ENCODE data around the gene LMCD1. TPM values are rescaled to one million over a fixed set of nuclear protein-coding genes. Genes with fewer than 3 reads are reported as not detected.

Gene LMCD1
- total and polyA plus RNA-seq, 8 donors = 67.0 to 86.4 (median 79.6) TPM

DNA sequence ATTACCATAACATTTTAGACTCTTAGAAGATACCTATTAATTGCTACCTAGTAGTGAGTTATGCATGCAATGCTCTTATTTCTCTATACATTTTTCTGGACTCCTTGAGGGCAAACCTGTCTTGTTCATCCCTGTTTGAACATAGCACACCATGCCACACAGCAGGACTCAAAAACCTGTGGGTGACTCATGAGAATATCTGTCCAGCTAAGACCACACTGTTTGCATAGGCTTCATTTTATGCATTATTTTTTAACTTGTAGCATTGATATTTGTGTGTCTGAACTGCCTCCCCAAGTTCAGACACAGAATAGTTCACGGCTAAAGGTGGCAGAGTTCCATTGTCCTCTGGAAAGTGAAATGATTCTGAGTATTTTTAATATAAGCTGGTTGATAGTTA, 1.8 kb downstream of the LMCD1 start:
- H3K9me3 ChIP-seq = no peaks in the 10 kb centered on the region
- TF ChIP-seq, protein P1, sequence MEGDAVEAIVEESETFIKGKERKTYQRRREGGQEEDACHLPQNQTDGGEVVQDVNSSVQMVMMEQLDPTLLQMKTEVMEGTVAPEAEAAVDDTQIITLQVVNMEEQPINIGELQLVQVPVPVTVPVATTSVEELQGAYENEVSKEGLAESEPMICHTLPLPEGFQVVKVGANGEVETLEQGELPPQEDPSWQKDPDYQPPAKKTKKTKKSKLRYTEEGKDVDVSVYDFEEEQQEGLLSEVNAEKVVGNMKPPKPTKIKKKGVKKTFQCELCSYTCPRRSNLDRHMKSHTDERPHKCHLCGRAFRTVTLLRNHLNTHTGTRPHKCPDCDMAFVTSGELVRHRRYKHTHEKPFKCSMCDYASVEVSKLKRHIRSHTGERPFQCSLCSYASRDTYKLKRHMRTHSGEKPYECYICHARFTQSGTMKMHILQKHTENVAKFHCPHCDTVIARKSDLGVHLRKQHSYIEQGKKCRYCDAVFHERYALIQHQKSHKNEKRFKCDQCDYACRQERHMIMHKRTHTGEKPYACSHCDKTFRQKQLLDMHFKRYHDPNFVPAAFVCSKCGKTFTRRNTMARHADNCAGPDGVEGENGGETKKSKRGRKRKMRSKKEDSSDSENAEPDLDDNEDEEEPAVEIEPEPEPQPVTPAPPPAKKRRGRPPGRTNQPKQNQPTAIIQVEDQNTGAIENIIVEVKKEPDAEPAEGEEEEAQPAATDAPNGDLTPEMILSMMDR (IDR thresholded peaks at IDR 0.05) = no peak
- DNase-seq (no peak), ATAC-seq (no peak)
- H3K36me3 ChIP-seq = no peaks in the 10 kb centered on the region
- peaks cover 24 to 41% of the 10 kb centered on the region in 2 donors for H3K4me1 ChIP-seq
- peak overlapping the region; percentile 30 to 78 for H3K27ac ChIP-seq
- intact Hi-C loops (cut with DNase I) = no loop called here
- peak overlapping the region; percentile 27 to 41 for H3K4me3 ChIP-seq
- H3K27me3 ChIP-seq = peaks cover 0 to 10% of the 10 kb centered on the region in 2 donors

DNA sequence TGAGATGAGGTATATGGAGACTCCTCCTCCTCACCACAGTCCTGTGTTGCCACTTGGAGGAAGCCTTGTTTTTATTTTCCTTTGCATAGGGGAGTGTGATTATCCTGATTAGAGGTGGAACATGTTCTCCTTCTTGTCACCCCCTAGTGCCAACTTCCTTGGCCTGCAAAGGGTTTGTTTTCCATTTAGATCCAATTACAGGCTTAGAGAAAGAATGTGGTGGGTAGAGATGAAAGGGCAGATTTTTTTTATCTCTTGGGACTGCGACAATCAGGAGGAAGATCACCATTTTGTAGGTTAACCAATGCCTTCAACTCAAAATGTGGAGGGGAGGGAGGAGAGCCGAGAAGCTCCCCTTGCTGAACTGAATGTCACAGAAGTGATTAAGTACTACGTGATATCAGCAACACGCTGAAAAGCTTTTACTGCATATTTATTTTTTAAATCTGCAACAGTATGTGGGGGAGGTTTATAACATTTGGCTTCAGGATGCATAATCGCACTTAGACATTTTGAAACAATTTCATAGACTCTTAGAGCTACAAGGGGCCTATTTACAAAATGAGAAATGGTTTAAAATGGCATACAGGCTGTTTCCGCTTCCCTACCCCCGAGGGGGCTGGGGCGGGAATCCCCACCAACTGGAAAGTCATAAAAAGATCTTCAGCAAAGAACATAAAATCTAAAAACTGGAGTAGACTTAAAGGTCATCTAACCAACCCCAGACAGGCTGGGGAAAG, 2.4 kb downstream of the LMCD1 start:
- H3K4me1 ChIP-seq = peaks cover 24 to 41% of the 10 kb centered on the region in 2 donors
- intact Hi-C loops (cut with DNase I) = no loop called here

DNA sequence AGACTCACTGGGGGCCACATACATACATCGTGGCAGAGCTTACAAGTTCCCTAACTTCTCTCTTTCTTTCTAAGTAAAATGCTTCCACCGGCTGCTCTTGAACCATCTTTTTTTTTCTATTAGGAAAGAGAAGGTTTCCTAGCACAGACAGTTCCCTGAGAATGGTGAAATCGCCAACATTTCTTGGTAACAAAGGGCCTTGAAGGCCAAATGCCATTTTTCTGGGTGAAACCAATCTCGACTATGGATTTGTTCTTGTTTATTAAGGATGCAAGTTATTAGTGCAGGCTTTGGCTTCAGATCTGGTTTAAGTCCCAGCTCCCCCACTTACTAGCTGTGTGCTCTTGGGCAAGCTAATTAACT, 3.0 kb downstream of the LMCD1 start:
- no peak for DNase-seq
- peaks cover 24 to 41% of the 10 kb centered on the region in 2 donors for H3K4me1 ChIP-seq
- peak overlapping the region; percentile 27 to 41 for H3K4me3 ChIP-seq
- H3K36me3 ChIP-seq = no peaks in the 10 kb centered on the region
- H3K27ac ChIP-seq = peak overlapping the region; percentile 30 to 78
- TF ChIP-seq, protein P1 (IDR thresholded peaks at IDR 0.05) = no peak
- intact Hi-C loops (cut with DNase I) = no loop called here
- H3K9me3 ChIP-seq = no peaks in the 10 kb centered on the region
- H3K27me3 ChIP-seq = peaks cover 0 to 10% of the 10 kb centered on the region in 2 donors
- no peak for ATAC-seq

More for the DNA sequence above, 2.4 kb downstream of the LMCD1 start:
- no peaks in the 10 kb centered on the region for H3K9me3 ChIP-seq
- H3K36me3 ChIP-seq = no peaks in the 10 kb centered on the region
- H3K4me3 ChIP-seq = peak overlapping the region; percentile 27 to 41
- H3K27ac ChIP-seq = peak overlapping the region; percentile 30 to 78
- DNase-seq = peak in 1 of 4 donors; percentile 59
- ATAC-seq = no peak
- H3K27me3 ChIP-seq = peaks cover 0 to 10% of the 10 kb centered on the region in 2 donors
- TF ChIP-seq, protein P1 (IDR thresholded peaks at IDR 0.05) = no peak

DNA sequence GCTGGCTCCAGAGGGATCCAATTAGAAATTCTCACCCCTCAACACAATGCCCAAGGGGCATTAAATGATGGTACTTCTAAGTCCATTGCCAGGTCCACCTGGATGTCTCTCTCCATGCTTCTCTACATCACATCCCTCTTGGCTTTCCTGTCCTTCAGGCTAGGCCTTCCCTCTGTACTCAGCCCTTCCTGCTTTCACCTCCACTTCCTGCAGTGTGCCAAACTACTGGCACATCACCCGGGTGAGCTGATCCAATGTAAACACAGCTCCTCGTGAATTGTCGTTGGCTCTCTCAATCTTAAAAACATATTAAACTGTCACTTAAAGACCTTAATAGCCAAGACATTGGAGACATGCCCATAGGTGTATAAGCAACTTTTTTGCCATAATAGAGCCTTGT, 4.0 kb downstream of the LMCD1 start:
- no peaks in the 10 kb centered on the region for H3K36me3 ChIP-seq
- peaks cover 0 to 10% of the 10 kb centered on the region in 2 donors for H3K27me3 ChIP-seq
- peak in 1 of 4 donors; percentile 44 for DNase-seq
- H3K9me3 ChIP-seq = no peaks in the 10 kb centered on the region
- TF ChIP-seq, protein P1 (IDR thresholded peaks at IDR 0.05) = no peak
- H3K4me3 ChIP-seq = peak overlapping the region in 1 of 2 donors; percentile 6
- intact Hi-C loops (cut with DNase I) = no loop called here
- ATAC-seq = peak; percentile 24
- peak overlapping the region; percentile 41 to 46 for H3K27ac ChIP-seq
- H3K4me1 ChIP-seq = peaks cover 22 to 35% of the 10 kb centered on the region in 2 donors

DNA sequence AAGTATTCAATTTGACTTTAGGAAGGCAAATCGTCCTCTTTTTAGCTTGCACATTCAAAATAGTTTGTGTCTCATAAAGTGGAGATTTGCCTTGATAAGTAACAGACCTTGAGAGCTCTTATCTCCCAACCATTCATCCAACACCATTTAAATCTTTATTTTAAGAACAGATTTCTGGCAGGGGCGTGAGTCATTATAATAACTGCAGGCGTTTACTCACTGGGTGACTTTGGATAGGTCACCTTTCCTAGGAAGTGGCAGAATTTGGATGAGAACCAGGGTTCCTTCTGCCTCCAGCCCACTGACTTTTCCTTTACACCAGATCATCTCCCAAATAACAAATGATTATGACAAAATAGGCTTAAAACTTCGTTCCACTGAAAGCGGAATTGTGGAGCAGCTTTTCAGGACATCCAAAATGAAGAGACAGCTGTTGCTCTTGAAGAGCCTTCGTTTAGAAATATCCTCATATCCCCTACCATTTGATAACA, 5.0 kb downstream of the LMCD1 start:
- intact Hi-C loops (cut with DNase I) = no loop called here
- H3K9me3 ChIP-seq = no peaks in the 10 kb centered on the region
- peak overlapping the region; percentile 41 to 46 for H3K27ac ChIP-seq
- H3K27me3 ChIP-seq = peaks cover 0 to 3% of the 10 kb centered on the region in 2 donors
- peak; percentile 47 for ATAC-seq
- TF ChIP-seq, protein P1 (IDR thresholded peaks at IDR 0.05) = no peak
- H3K4me1 ChIP-seq = peaks cover 22 to 27% of the 10 kb centered on the region in 2 donors
- no peak overlapping the region for H3K4me3 ChIP-seq
- DNase-seq = no peak
- H3K36me3 ChIP-seq = no peaks in the 10 kb centered on the region
